KOPT-K1 (cell line): ENCODE results near the gene SPC25.

Source experiments
- H3K27ac ChIP-seq: fragments of 200-600 bp; sonication (generic); 2 replicates; pipeline ENCODE4 v1.5.1; 2016; ENCODE audit warnings: antibody characterized with exemption, mild to moderate bottlenecking, low read depth, low read length; ENCODE audit not compliant: poor library complexity, severe bottlenecking
- H3K36me3 ChIP-seq: fragments of 200-600 bp; sonication (generic); 2 replicates; pipeline ENCODE4 v1.5.1; 2017; ENCODE audit warnings: antibody characterized with exemption, mild to moderate bottlenecking, low read length, moderate library complexity; ENCODE audit not compliant: insufficient read depth
- H3K9me3 ChIP-seq: fragments of 200-600 bp; sonication (generic); 2 replicates; pipeline ENCODE4 v1.5.1; 2017; ENCODE audit warnings: antibody characterized with exemption, low read length, mild to moderate bottlenecking; ENCODE audit not compliant: insufficient read depth, poor library complexity, severe bottlenecking

The SPC25 gene

GRCh38 chr2:168835969-168836368 is 54.3 kb downstream of the SPC25 start:
- Histone ChIP-seq H3K27ac (no peak overlapping the region), H3K9me3 (peaks cover 4% of the 10 kb centered on the region), H3K36me3 (no peaks in the 10 kb centered on the region)

GRCh38 chr2:168831662-168832061 is 58.6 kb downstream of the SPC25 start:
- no peaks in the 10 kb centered on the region for H3K36me3 ChIP-seq

GRCh38 chr2:168830958-168831357 is 59.3 kb downstream of the SPC25 start:
- Histone ChIP-seq H3K9me3 (peaks cover 4% of the 10 kb centered on the region), H3K27ac (no peak overlapping the region), H3K36me3 (no peaks in the 10 kb centered on the region)

More at GRCh38 chr2:168831662-168832061, 58.6 kb downstream of the SPC25 start:
- H3K27ac ChIP-seq: no peak overlapping the region
- H3K9me3 ChIP-seq: peaks cover 4% of the 10 kb centered on the region

GRCh38 chr2:168825126-168825525 is 65.1 kb downstream of the SPC25 start:
- H3K36me3 ChIP-seq: no peaks in the 10 kb centered on the region
- no peak overlapping the region for H3K27ac ChIP-seq
- no peaks in the 10 kb centered on the region for H3K9me3 ChIP-seq

GRCh38 chr2:168821992-168822391 is 68.2 kb downstream of the SPC25 start:
- H3K36me3 ChIP-seq: no peaks in the 10 kb centered on the region
- no peaks in the 10 kb centered on the region for H3K9me3 ChIP-seq
- no peak overlapping the region for H3K27ac ChIP-seq

GRCh38 chr2:168821577-168821976 is 68.7 kb downstream of the SPC25 start:
- H3K9me3 ChIP-seq: no peaks in the 10 kb centered on the region
- H3K36me3 ChIP-seq: no peaks in the 10 kb centered on the region
- no peak overlapping the region for H3K27ac ChIP-seq
